K562 (cell line): ENCODE data around the gene RPUSD1. TPM values are rescaled to one million over a fixed set of nuclear protein-coding genes. Genes with fewer than 3 reads are reported as not detected.
A peak's percentile ranks its signal among the peaks of the same experiment; 100 is the strongest.

ENCODE experiments used
- CGGBP1 ChIP-seq: fragments of 250-450 bp; sonication (Bioruptor Pico); IDR thresholded peaks from 2 replicates; pipeline ENCODE4 v1.9.0; 2021; ENCODE audit warnings: mild to moderate bottlenecking
- EGR1 ChIP-seq: fragments of 450-650 bp; conservative IDR thresholded peaks from 2 replicates; pipeline ENCODE4 v1.6.1; 2017; ENCODE audit warnings: mild to moderate bottlenecking
- EP400 ChIP-seq: fragments of 450-650 bp; IDR thresholded peaks from 2 replicates; pipeline ENCODE4 v1.6.1; 2017; ENCODE audit warnings: antibody characterized with exemption, mild to moderate bottlenecking, moderate library complexity
- ETV5 ChIP-seq: sonication (generic); formaldehyde crosslinking; IDR thresholded peaks from 2 replicates; pipeline ENCODE4 v1.4.0; 2020; ENCODE audit warnings: low read depth, mild to moderate bottlenecking, missing genetic modification reagents
- FIP1L1 ChIP-seq: fragments of 200-400 bp; formaldehyde crosslinking; IDR thresholded peaks from 2 replicates; pipeline ENCODE4 v1.6.1; 2018; ENCODE audit warnings: mild to moderate bottlenecking, low read depth, low read length; ENCODE audit not compliant: poor library complexity, severe bottlenecking
- GABPB1 ChIP-seq: sonication (generic); formaldehyde crosslinking; IDR thresholded peaks from 2 replicates; pipeline ENCODE4 v1.8.0; 2022; ENCODE audit warnings: mild to moderate bottlenecking, missing genetic modification reagents
- HMGN3 ChIP-seq: IDR thresholded peaks from 2 replicates; pipeline ENCODE4 v1.6.1; 2011; ENCODE audit warnings: borderline replicate concordance, low read depth, mild to moderate bottlenecking, mixed read lengths, low read length; ENCODE audit not compliant: insufficient read length; ENCODE audit errors: extremely low read depth
- KAT8 ChIP-seq: fragments of 450-650 bp; IDR thresholded peaks from 2 replicates; pipeline ENCODE4 v1.6.1; 2016; ENCODE audit warnings: low read depth, mild to moderate bottlenecking
- KDM5B ChIP-seq: fragments of 200-600 bp; sonication (generic); IDR thresholded peaks from 2 replicates; pipeline ENCODE4 v1.6.1; 2012; ENCODE audit warnings: low read depth, mild to moderate bottlenecking, moderate library complexity, low read length, control low read depth, inconsistent platforms; ENCODE audit not compliant: insufficient replicate concordance
- L3MBTL2 ChIP-seq: fragments of 450-650 bp; IDR thresholded peaks from 2 replicates; pipeline ENCODE4 v1.6.1; 2016; ENCODE audit warnings: mild to moderate bottlenecking, moderate library complexity
- LCOR ChIP-seq: sonication (generic); formaldehyde crosslinking; IDR thresholded peaks from 2 replicates; pipeline ENCODE4 v1.8.0; 2022; ENCODE audit warnings: mild to moderate bottlenecking, missing genetic modification reagents
- MCM7 ChIP-seq, 2 experiments: fragments of 450-650 bp; IDR thresholded peaks; 2 replicates each; pipeline ENCODE4 v1.6.1; 2016 to 2018
- NEUROD1 ChIP-seq: fragments of 150-350 bp; IDR thresholded peaks from 2 replicates; pipeline ENCODE4 v1.6.1; 2014; ENCODE audit warnings: borderline replicate concordance, low read length, low read depth; ENCODE audit not compliant: partially characterized antibody
- RBBP5 ChIP-seq: fragments of 200-600 bp; sonication (generic); IDR thresholded peaks from 2 replicates; pipeline ENCODE4 v1.6.1; 2012; ENCODE audit warnings: borderline replicate concordance, mild to moderate bottlenecking, low read length, control low read depth, inconsistent platforms; ENCODE audit not compliant: insufficient read depth, poor library complexity, severe bottlenecking
- SRSF1 ChIP-seq: fragments of 200-400 bp; formaldehyde crosslinking; IDR thresholded peaks from 2 replicates; pipeline ENCODE4 v1.6.1; 2017; ENCODE audit warnings: mild to moderate bottlenecking, low read depth, low read length, moderate library complexity
- TOE1 ChIP-seq, 2 experiments: fragments of 450-650 bp in 1 of 2; sonication (generic) in 1 of 2; formaldehyde crosslinking in 1 of 2; IDR thresholded peaks; 2 replicates each; pipeline versions ENCODE4 v1.7.1 to v1.8.0; 2016 to 2022; ENCODE audit warnings: borderline replicate concordance in 2 of 2, mild to moderate bottlenecking in 2 of 2, antibody characterized with exemption in 1 of 2, inconsistent platforms in 1 of 2, low read depth in 1 of 2, missing genetic modification reagents in 1 of 2, moderate library complexity in 1 of 2
- ZBTB2 ChIP-seq: fragments of 450-650 bp; IDR thresholded peaks from 2 replicates; pipeline ENCODE4 v1.6.1; 2016; ENCODE audit warnings: antibody characterized with exemption
- ZFX ChIP-seq: sonication (generic); formaldehyde crosslinking; IDR thresholded peaks from 2 replicates; pipeline ENCODE4 v1.8.0; 2022; ENCODE audit warnings: mild to moderate bottlenecking, missing genetic modification reagents, moderate library complexity
- ZNF165 ChIP-seq: fragments of 250-450 bp; sonication (Bioruptor Pico); IDR thresholded peaks from 2 replicates; pipeline ENCODE4 v1.4.0; 2020; ENCODE audit warnings: borderline replicate concordance
- ZNF212 ChIP-seq: fragments of 450-650 bp; formaldehyde crosslinking; IDR thresholded peaks from 2 replicates; pipeline ENCODE4 v1.4.0; 2020; ENCODE audit warnings: mild to moderate bottlenecking
- ZNF398 ChIP-seq: fragments of 250-450 bp; sonication (Bioruptor Pico); IDR thresholded peaks from 2 replicates; pipeline ENCODE4 v1.8.0; 2021; ENCODE audit warnings: moderate library complexity, mild to moderate bottlenecking, inconsistent platforms
- ZNF75A ChIP-seq: fragments of 450-650 bp; formaldehyde crosslinking; IDR thresholded peaks from 2 replicates; pipeline ENCODE4 v1.4.0; 2020; ENCODE audit warnings: mild to moderate bottlenecking
- ZNF766 ChIP-seq: fragments of 200-800 bp; sonication (Bioruptor generic); conservative IDR thresholded peaks from 2 replicates; pipeline ENCODE4 v1.6.1; 2016; ENCODE audit warnings: missing genetic modification characterization, missing compliant biosample characterization
- ZNF785 ChIP-seq: fragments of 250-450 bp; sonication (Bioruptor Pico); IDR thresholded peaks from 2 replicates; pipeline ENCODE4 v1.4.0; 2020; ENCODE audit warnings: mild to moderate bottlenecking
- polyA plus RNA-seq, 8 experiments: library from polyadenylated mRNA; depleted of rRNA in 4 of 8; stranded (reverse) in 5 of 8; unstranded in 3 of 8; fragments of >200 nt; fragmentation: Nextera tagmentation in 2 of 8; fragmentation: Illumina TruSeq in 1 of 8; extraction: Ambion mirVana in 2 of 8; extraction: Trizol in 1 of 8; gene quantifications; 2 replicates each; pipeline versions ENCODE4 v1.2.1 to v1.2.3, GENCODE V29; 2011 to 2014; ENCODE audit warnings: inconsistent platforms in 1 of 8, missing spikeins in 1 of 8
- total RNA-seq, 7 experiments: library from RNA; depleted of rRNA in 6 of 7; stranded (reverse); fragments of >200 nt in 6 of 7; fragmentation: Illumina TruSeq in 2 of 7; extraction: Trizol in 2 of 7; gene quantifications; 2 replicates each; pipeline versions ENCODE4 v1.2.1 to v1.2.3, GENCODE V29; 2011 to 2021; ENCODE audit warnings: low replicate concordance in 1 of 7

RPUSD1 gene
- total and polyA plus RNA-seq, 9 of the 15 experiments (the other 6 are each of a cell fraction or from before 2014, with no cell fraction given), result 0.45 to 56.6 (median 12.0) TPM

GRCh38 chr16:788399-789126 is 382 bp upstream of the RPUSD1 start, which contains the start of gene CHTF18 (continued):
- peak; percentile 51; the same call in 1 of the 2 replicates for TF ChIP-seq GABPB1 (CRISPR knock-in tag)
- peak; percentile 18; the same call in 1 of the 2 replicates for TF ChIP-seq ETV5 (CRISPR knock-in tag)
- peak; percentile 71 for TF ChIP-seq HMGN3
- TF ChIP-seq ZNF75A, result no peak
- peak; percentile 73 for TF ChIP-seq ZBTB2
- no peak for TF ChIP-seq CGGBP1 (CRISPR knock-in tag)
- TF ChIP-seq ZNF766 (CRISPR knock-in tag), result no peak
- no peak for TF ChIP-seq SRSF1
- TF ChIP-seq ZNF785, result no peak
- peak; percentile 20 for TF ChIP-seq FIP1L1
- TF ChIP-seq KAT8, result no peak
- peak; percentile 65 for TF ChIP-seq RBBP5
- TF ChIP-seq NEUROD1, result peak; percentile 60
- TF ChIP-seq EGR1, result peak; percentile 10; the same call in 1 of the 2 replicates
- TF ChIP-seq KDM5B, result peak; percentile 73
- no peak for TF ChIP-seq ZNF165 (CRISPR knock-in tag)
- TF ChIP-seq ZNF212, result no peak
- peak; percentile 89 for TF ChIP-seq L3MBTL2
- peak; percentile 65; the same call in 1 of the 2 replicates for TF ChIP-seq EP400
- TF ChIP-seq ZFX (CRISPR knock-in tag), result peak; percentile 73
- peak in 1 of 2 experiments; percentile 98; a peak in 2 of 4 replicates for TF ChIP-seq MCM7 (IDR thresholded peaks at IDR 0.05)
- no peak for TF ChIP-seq LCOR
- no peak for TF ChIP-seq ZNF398 (CRISPR knock-in tag)
- 0 out of 2 replicates have a peak, but pooled peaks have one; percentile 31 for TF ChIP-seq TOE1 (IDR thresholded peaks at IDR 0.05; ENCODE audit: borderline replicate concordance)
- TF ChIP-seq TOE1 (CRISPR knock-in tag; IDR thresholded peaks at IDR 0.05; ENCODE audit: borderline replicate concordance, low read depth), result no peak
